GM04503 (cell line): Measurements from ENCODE around the gene SMIM45.

ENCODE experiments used
- DNase-seq: peaks from one replicate; pipeline ENCODE4 v3.0.0-alpha.2; 2012; ENCODE audit warnings: low read depth

SMIM45 gene

GRCh38 chr22:41970601-41971000, 18.7 kb downstream of the SMIM45 start:
- no peak for DNase-seq

- no peak for DNase-seq
These were observed 19.5 kb downstream of the SMIM45 start for GRCh38 chr22:41971431-41971830.

- DNase-seq, result no peak
These were observed 22.8 kb downstream of the SMIM45 start for GRCh38 chr22:41974691-41975290.

GRCh38 chr22:41975299-41976069, 23.5 kb downstream of the SMIM45 start:
- no peak for DNase-seq

GRCh38 chr22:41976070-41976901, 24.3 kb downstream of the SMIM45 start:
- DNase-seq, result no peak

- no peak for DNase-seq
These were observed 25.1 kb downstream of the SMIM45 start for GRCh38 chr22:41976961-41977566.

- no peak for DNase-seq
These were observed 26.8 kb downstream of the SMIM45 start for GRCh38 chr22:41978732-41979131.

- DNase-seq, result no peak
These were observed 27.7 kb downstream of the SMIM45 start for GRCh38 chr22:41979423-41980250.

GRCh38 chr22:41982865-41983264, 30.9 kb downstream of the SMIM45 start:
- DNase-seq, result no peak

GRCh38 chr22:41983513-41984405, 31.8 kb downstream of the SMIM45 start:
- peak; percentile 65 for DNase-seq

- no peak for DNase-seq
These were observed 35.3 kb downstream of the SMIM45 start for GRCh38 chr22:41987276-41987675.

- no peak for DNase-seq
These were observed 37.3 kb downstream of the SMIM45 start for GRCh38 chr22:41989246-41989645.

- DNase-seq, result no peak
These were observed 39.2 kb downstream of the SMIM45 start for GRCh38 chr22:41991111-41991510.

GRCh38 chr22:41992496-41992895, 40.5 kb downstream of the SMIM45 start:
- DNase-seq, result no peak

GRCh38 chr22:41995211-41995610, 43.3 kb downstream of the SMIM45 start:
- no peak for DNase-seq

- no peak for DNase-seq
These were observed 44.9 kb downstream of the SMIM45 start for GRCh38 chr22:41996826-41997225.

GRCh38 chr22:41998361-41999261, 46.7 kb downstream of the SMIM45 start, which contains the start of gene WBP2NL:
Gene WBP2NL, plus strand, starts transcription at chr22:41998788. Its CDS starts 31 bp downstream, at chr22:41998819.
- peak; percentile 29 for DNase-seq

- DNase-seq, result no peak
These were observed 48.5 kb downstream of the SMIM45 start for GRCh38 chr22:42000466-42000865.

GRCh38 chr22:42001121-42001520, 49.2 kb downstream of the SMIM45 start:
- no peak for DNase-seq
